B cell (primary cell): ENCODE measurements around the gene PRAMEF12.

Experiments used
- CTCF ChIP-seq: fragments of 200-600 bp; IDR thresholded peaks from one replicate; pipeline ENCODE4 v1.8.0; 2022; ENCODE audit warnings: antibody characterized with exemption, mild to moderate bottlenecking
- EZH2 ChIP-seq: IDR thresholded peaks from 2 replicates; pipeline ENCODE4 v1.6.1; 2012; ENCODE audit warnings: borderline replicate concordance, low read depth, mild to moderate bottlenecking, moderate library complexity, low read length; ENCODE audit not compliant: insufficient read depth, poor library complexity, severe bottlenecking

DNA sequence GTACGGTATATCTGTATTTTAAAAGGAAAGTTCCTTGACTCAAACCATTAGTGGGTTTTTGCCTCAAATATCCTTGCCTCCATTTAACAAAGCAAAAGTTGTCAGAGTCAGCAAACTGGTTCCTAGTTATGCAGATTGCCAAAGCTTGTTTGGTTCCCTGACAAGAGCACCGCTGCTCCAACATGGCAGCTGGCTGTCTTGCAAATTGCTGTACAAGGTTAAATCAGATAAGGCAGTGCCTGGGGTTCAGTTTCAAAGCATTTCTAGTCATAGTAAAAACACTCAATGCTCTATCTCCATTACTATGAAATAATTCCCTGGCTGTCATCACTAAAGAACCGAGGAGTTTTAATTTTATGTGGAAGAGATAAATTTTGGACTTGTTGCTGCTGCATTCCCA lies 38.9 kb upstream of the PRAMEF12 start:
- TF ChIP-seq CTCF (no peak), EZH2 (no peak)
